HG02884 (cell line): ENCODE data around the gene CREB5.

Experiments used
- ATAC-seq: cut with Tn5 transposase; IDR thresholded peaks from one replicate; pipeline ENCODE4 v1.9.1; 2021; ENCODE audit warnings: mild to moderate bottlenecking, moderate library complexity; ENCODE audit not compliant: unreplicated experiment

CREB5 gene

DNA sequence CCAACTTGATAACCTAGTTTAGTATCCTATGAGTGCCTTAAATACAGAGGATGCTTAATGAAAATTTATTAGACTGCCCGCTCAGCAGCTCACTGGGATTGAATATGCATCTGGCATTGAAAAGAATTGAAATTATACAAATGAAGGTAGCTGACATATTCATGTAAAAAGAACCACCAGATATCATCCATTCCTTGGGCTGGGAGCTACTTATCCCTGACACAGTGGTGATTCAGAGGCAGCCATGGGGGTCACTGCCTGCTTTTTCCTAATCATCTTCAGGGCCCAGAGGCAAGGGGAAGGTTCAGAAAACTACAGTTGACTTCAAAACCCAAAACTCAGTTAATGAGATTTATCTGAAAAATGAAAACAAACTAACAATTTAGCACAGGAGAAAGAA, 424.9 kb downstream of the CREB5 start:
- no peak for ATAC-seq

- no peak for ATAC-seq
Measured at GRCh38 chr7:28840592-28840995, 428.3 kb downstream of the CREB5 start.

DNA sequence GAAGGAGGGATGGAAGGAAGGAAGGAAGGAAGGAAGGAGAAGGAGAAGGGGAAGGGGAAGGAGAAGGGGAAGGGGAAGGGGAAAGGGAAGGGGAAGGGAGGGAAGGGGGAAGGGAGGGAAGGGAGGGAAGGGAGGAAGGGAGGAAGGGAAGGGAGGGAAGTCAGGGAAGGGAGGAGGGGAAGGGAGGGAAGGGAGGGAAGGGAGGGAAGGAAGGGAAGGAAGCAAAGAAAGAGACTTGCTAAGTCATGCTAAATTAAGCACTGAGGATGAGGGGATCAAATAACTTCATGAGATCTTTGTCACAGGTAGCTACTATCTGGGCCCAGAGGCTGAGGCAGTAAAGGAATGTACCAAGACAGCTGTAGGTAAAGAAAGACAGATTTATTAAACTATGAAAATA, 429.4 kb downstream of the CREB5 start:
- no peak for ATAC-seq

DNA sequence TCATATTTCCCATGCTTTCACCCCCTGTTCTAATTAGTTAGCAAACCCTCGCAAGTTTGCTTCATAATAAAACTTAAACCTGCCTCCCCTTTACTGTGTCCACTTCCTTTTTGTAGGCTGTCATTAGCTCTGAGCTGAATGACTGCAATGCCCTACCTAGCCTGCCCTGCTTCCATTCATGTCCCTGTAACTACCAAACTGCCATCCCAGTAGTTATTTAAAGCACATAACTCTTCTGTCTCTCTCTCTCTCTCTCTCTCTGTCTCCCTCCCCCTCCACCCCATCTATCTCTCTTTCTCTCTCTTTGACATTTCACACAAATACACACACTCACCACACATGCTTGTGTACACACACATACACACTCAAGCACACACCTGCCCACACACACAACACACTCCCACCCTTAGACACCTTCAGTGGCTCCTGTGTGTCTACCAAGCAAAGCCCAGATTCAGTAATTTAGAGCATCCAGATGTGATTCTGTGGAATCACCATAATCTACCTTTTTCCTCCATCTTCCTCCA, 430.5 kb downstream of the CREB5 start:
- ATAC-seq = no peak

GRCh38 chr7:28845106-28845505, 432.8 kb downstream of the CREB5 start:
- no peak for ATAC-seq

GRCh38 chr7:28847176-28847575, 434.9 kb downstream of the CREB5 start:
- no peak for ATAC-seq

- no peak for ATAC-seq
Measured at GRCh38 chr7:28847681-28848080, 435.4 kb downstream of the CREB5 start.

GRCh38 chr7:28848906-28849305, 436.6 kb downstream of the CREB5 start:
- ATAC-seq = no peak

DNA sequence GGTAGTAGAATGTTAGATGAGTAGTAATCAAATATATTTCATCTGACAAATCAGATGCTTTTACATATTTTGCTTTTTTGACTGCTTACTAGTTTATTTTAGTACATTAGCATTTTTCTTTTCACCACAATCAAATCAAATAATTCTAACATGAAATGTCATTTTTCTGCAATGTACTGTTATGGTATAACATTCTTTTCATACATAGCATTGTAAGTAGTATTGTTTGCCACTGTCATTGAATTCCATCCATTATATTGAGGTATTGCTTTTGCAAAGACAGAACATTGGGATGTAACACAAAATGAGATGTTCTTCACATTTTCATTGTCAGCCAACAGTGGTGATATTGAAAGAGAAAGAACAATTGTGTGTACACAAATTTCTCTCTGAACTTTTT, 438.4 kb downstream of the CREB5 start:
- ATAC-seq = no peak

GRCh38 chr7:28853150-28853549, 440.8 kb downstream of the CREB5 start:
- no peak for ATAC-seq

DNA sequence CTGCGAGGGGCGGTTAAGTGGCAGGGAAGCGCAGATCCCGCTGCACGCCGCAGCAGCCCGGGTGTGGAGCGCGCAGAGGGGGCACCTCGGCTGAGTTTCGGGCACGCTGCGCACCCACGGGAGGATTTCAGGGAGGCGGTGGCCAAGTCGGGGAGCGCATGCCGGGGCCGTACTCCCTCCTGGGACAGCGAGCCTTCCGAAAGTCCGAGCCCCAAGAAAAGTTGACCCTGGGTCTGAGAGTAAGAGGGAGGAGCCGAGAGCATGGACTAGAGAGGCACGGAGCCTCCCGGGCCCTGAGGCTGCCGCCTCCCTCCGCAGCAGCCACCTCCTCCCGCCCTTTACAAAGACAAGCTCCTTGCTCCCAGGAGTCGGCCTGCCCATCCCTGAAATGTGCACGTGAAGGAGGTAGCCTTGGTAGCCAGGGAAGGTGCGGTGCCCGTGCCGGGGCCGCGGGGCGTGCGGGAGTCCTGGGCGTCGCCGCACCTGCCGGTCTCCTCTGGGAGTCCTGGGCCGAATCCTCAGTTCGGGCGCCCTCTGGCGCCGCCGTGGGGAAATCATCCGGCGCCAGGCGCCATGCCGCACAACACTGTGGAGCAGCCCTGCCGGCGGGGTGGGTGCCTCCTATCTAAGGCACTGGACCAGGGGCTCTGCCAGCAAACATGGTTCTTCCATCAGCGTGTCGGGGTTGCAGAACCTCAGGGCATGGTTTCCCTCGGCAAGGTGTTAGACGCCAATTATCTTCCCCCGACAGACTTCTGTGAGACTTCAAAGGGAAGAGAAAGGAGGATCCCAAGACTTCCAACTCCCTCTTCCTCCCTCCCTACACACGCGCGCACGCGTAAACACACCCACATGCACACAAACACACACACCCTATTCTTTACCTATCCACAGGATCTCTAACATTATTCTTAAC, 441.8 kb downstream of the CREB5 start:
- peak; percentile 97 for ATAC-seq

DNA sequence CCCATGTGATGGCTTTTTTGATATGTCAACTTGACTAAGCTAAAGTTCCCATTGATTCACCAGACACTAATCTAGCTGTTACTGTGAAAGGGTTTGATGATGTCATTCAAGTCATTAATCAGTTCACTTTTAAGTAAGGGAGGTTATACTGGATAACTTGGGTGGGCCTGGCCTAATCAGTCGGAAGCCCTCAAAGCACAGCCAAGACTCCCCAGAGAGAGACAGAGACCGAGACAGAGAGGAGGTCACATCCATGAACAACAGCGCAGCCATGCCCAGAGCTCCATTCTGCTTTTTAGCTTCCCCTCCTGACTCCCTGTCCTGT, 442.4 kb downstream of the CREB5 start:
- no peak for ATAC-seq

GRCh38 chr7:28855538-28856217, 443.4 kb downstream of the CREB5 start:
- ATAC-seq = no peak

DNA sequence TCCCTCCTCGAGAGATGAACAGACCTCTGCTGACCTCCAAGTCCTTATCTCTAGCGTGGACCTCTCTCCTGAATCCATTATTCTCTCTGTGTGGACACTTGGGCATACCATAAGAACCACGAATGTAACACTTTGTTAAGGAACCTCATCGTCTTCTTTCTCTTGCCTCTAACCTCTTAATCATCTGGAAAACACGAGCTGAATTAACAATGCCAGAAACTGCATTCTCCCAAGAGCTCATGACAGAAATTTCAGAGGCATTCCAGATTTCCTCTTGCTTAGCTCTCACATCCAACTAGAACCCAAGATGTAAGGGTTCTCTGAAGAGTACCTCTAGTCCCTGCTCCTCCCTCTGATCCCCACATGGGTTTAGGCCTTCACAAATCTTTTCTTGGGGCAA, 444.3 kb downstream of the CREB5 start:
- ATAC-seq = no peak

GRCh38 chr7:28858206-28858605, 445.9 kb downstream of the CREB5 start:
- no peak for ATAC-seq

- ATAC-seq = no peak
Measured at GRCh38 chr7:28858895-28859294, 446.6 kb downstream of the CREB5 start.

GRCh38 chr7:28861825-28862224, 449.5 kb downstream of the CREB5 start:
- ATAC-seq = no peak

- ATAC-seq = no peak
Measured at GRCh38 chr7:28862595-28863272, 450.4 kb downstream of the CREB5 start.

DNA sequence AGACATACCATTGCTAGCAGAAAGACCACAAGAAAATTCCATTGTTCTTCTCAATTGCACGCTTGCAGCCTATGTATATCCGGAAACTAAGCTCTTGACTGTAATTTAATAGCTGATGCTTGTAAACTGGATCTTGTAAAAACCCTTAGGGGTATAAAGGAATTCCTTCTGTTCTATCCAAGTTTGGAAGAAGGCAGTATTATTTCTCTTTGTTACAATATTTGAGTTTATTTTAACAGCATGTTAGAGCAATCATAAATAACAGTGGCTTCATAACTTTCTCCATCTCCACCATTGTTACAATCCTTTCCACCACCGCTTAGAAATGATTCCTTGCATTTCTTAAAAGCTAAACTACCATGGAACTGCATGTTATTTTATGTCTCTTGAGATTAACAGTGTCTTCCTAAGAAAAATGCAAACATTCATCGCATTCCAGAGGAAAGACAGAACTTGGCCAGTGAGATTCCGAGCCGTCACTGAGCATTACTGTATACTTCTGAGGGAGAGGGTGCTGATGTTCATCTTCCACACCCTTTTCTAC, 453.4 kb downstream of the CREB5 start:
- ATAC-seq = no peak

GRCh38 chr7:28868712-28869111, 456.4 kb downstream of the CREB5 start:
- no peak for ATAC-seq

- no peak for ATAC-seq
Measured at GRCh38 chr7:28871077-28871476, 458.8 kb downstream of the CREB5 start.
